C4-2B (cell line): ENCODE measurements around the gene DGKB.

ENCODE experiments used
- CTCF ChIP-seq: fragments of 450-650 bp; conservative IDR thresholded peaks from 2 replicates; pipeline ENCODE4 v1.5.1; 2017; ENCODE audit warnings: mild to moderate bottlenecking
- ZFX ChIP-seq: fragments of 450-650 bp; IDR thresholded peaks from 2 replicates; pipeline ENCODE4 v1.6.1; 2017

- TF ChIP-seq CTCF (no peak), ZFX (no peak)
Measured at GRCh38 chr7:14124716-14125115, 777.8 kb downstream of the DGKB start.
